Astrocyte of the spinal cord (primary cell): ENCODE data around the gene CDC42BPA.

ENCODE experiments used
- DNase-seq: peaks from one replicate; pipeline ENCODE4 v3.0.0; 2011; ENCODE audit warnings: low read depth, low spot score
- H3K4me3 ChIP-seq: 2 replicates; pipeline ENCODE4 v1.5.1; 2011; ENCODE audit warnings: low read depth, mild to moderate bottlenecking, low read length, moderate library complexity
- CTCF ChIP-seq: IDR thresholded peaks from 2 replicates; pipeline ENCODE4 v1.5.1; 2012; ENCODE audit warnings: low read depth, mild to moderate bottlenecking, low read length, inconsistent platforms
- in situ Hi-C: cut with HindIII; loops from 2 replicates; pipeline ENCODE4 v1.10.0; 2017; ENCODE audit warnings: low sequenced_read_pairs

The CDC42BPA gene

GRCh38 chr1:227228201-227228600 lies 90.1 kb downstream of the CDC42BPA start:
- TF ChIP-seq CTCF, result no peak
- H3K4me3 ChIP-seq, result no peak overlapping the region
- in situ Hi-C loops, result no loop called here
- DNase-seq, result no peak

GRCh38 chr1:227227761-227228160 lies 90.5 kb downstream of the CDC42BPA start:
- in situ Hi-C loops, result no loop called here
- no peak for TF ChIP-seq CTCF
- H3K4me3 ChIP-seq, result no peak overlapping the region
- no peak for DNase-seq

- TF ChIP-seq CTCF, result no peak
- no peak overlapping the region for H3K4me3 ChIP-seq
- peak; percentile 72 for DNase-seq
- in situ Hi-C loops, result no loop called here
These were observed 92.5 kb downstream of the CDC42BPA start for GRCh38 chr1:227225715-227226346.

- TF ChIP-seq CTCF, result no peak
- no peak for DNase-seq
- no peak overlapping the region for H3K4me3 ChIP-seq
- in situ Hi-C loops, result no loop called here
These were observed 95.0 kb downstream of the CDC42BPA start for GRCh38 chr1:227223171-227223806.

GRCh38 chr1:227219715-227220292 lies 98.5 kb downstream of the CDC42BPA start:
- H3K4me3 ChIP-seq, result no peak overlapping the region
- DNase-seq, result no peak
- in situ Hi-C loops, result no loop called here
- TF ChIP-seq CTCF, result no peak

GRCh38 chr1:227218870-227219573 lies 99.3 kb downstream of the CDC42BPA start:
- in situ Hi-C loops, result no loop called here
- H3K4me3 ChIP-seq, result no peak overlapping the region
- no peak for DNase-seq
- no peak for TF ChIP-seq CTCF
